Activated naive CD8-positive, alpha-beta T cell treated with anti-CD3 and anti-CD28 coated beads, Interleukin-2, amount 50 U/mL, for 24 hours (primary cell): ENCODE measurements around the gene NDUFS4.

Experiments
- ATAC-seq: fragments of 150-1000 bp; cut with Tn5 transposase; one replicate; pipeline ENCODE4 v1.10.0; 2021
- DNase-seq: peaks from one replicate; pipeline ENCODE4 v3.0.0; 2021
- H3K27ac Mint-ChIP-seq: one replicate; pipeline ENCODE4 v1.8.0; 2021; ENCODE audit warnings: mild to moderate bottlenecking, mixed read lengths
- H3K27me3 Mint-ChIP-seq: one replicate; pipeline ENCODE4 v1.8.0; 2021; ENCODE audit warnings: mixed read lengths
- H3K36me3 Mint-ChIP-seq: one replicate; pipeline ENCODE4 v1.8.0; 2021; ENCODE audit warnings: low read depth, mixed read lengths
- H3K4me1 Mint-ChIP-seq: one replicate; pipeline ENCODE4 v1.8.0; 2021; ENCODE audit warnings: mixed read lengths
- H3K4me3 Mint-ChIP-seq: one replicate; pipeline ENCODE4 v1.8.0; 2021; ENCODE audit warnings: mild to moderate bottlenecking, moderate library complexity, mixed read lengths
- H3K9me3 Mint-ChIP-seq: one replicate; pipeline ENCODE4 v1.8.0; 2021; ENCODE audit warnings: mixed read lengths

NDUFS4 gene

GRCh38 chr5:53555160-53555559 lies 5.3 kb upstream of the NDUFS4 start:
- H3K9me3 Mint-ChIP-seq = peaks cover 12% of the 10 kb centered on the region
- DNase-seq (no peak), ATAC-seq (no peak)
- no peaks in the 10 kb centered on the region for H3K4me1 Mint-ChIP-seq
- H3K36me3 Mint-ChIP-seq = no peaks in the 10 kb centered on the region
- H3K4me3 Mint-ChIP-seq = no peak overlapping the region
- H3K27ac Mint-ChIP-seq = no peak overlapping the region
- H3K27me3 Mint-ChIP-seq = peaks cover 36% of the 10 kb centered on the region

GRCh38 chr5:53556001-53556400 lies 4.4 kb upstream of the NDUFS4 start:
- Mint-ChIP-seq H3K9me3 (peaks cover 12% of the 10 kb centered on the region), H3K36me3 (no peaks in the 10 kb centered on the region), H3K4me1 (peaks cover 5% of the 10 kb centered on the region), H3K27me3 (peaks cover 36% of the 10 kb centered on the region), H3K4me3 (no peak overlapping the region), H3K27ac (no peak overlapping the region)
- DNase-seq = no peak
- ATAC-seq = no peak

GRCh38 chr5:53557386-53557785 lies 3.1 kb upstream of the NDUFS4 start:
- Mint-ChIP-seq H3K36me3 (peaks cover 3% of the 10 kb centered on the region), H3K27ac (no peak overlapping the region), H3K9me3 (peaks cover 12% of the 10 kb centered on the region), H3K4me3 (no peak overlapping the region), H3K27me3 (peaks cover 32% of the 10 kb centered on the region), H3K4me1 (peaks cover 17% of the 10 kb centered on the region)
- ATAC-seq = no peak
- no peak for DNase-seq

- no peak overlapping the region for H3K4me3 Mint-ChIP-seq
- H3K36me3 Mint-ChIP-seq = peaks cover 7% of the 10 kb centered on the region
- no peak for DNase-seq
- no peak overlapping the region for H3K27ac Mint-ChIP-seq
- H3K4me1 Mint-ChIP-seq = peaks cover 25% of the 10 kb centered on the region
- H3K27me3 Mint-ChIP-seq = peaks cover 29% of the 10 kb centered on the region
- no peak for ATAC-seq
- H3K9me3 Mint-ChIP-seq = peaks cover 12% of the 10 kb centered on the region
Measured at GRCh38 chr5:53558966-53559365, 1.5 kb upstream of the NDUFS4 start.

GRCh38 chr5:53560028-53560427 lies 411 bp upstream of the NDUFS4 start:
- peaks cover 12% of the 10 kb centered on the region for H3K9me3 Mint-ChIP-seq
- peak overlapping the region; percentile 97 for H3K27ac Mint-ChIP-seq
- peaks cover 21% of the 10 kb centered on the region for H3K27me3 Mint-ChIP-seq
- no peak for ATAC-seq
- DNase-seq = no peak
- peaks cover 33% of the 10 kb centered on the region for H3K4me1 Mint-ChIP-seq
- peak overlapping the region; percentile 99 for H3K4me3 Mint-ChIP-seq
- peaks cover 7% of the 10 kb centered on the region for H3K36me3 Mint-ChIP-seq

- Mint-ChIP-seq H3K9me3 (no peaks in the 10 kb centered on the region), H3K27ac (no peak overlapping the region), H3K36me3 (peaks cover 8% of the 10 kb centered on the region), H3K27me3 (no peaks in the 10 kb centered on the region), H3K4me3 (no peak overlapping the region), H3K4me1 (peaks cover 36% of the 10 kb centered on the region)
- DNase-seq (no peak), ATAC-seq (no peak)
Measured at GRCh38 chr5:53568401-53568800, 8.0 kb downstream of the NDUFS4 start.

- Mint-ChIP-seq H3K4me1 (peaks cover 35% of the 10 kb centered on the region), H3K27me3 (no peaks in the 10 kb centered on the region), H3K9me3 (no peaks in the 10 kb centered on the region), H3K36me3 (peaks cover 8% of the 10 kb centered on the region), H3K4me3 (no peak overlapping the region), H3K27ac (no peak overlapping the region)
- ATAC-seq (no peak), DNase-seq (no peak)
Measured at GRCh38 chr5:53568871-53569270, 8.4 kb downstream of the NDUFS4 start.

- Mint-ChIP-seq H3K4me1 (peaks cover 36% of the 10 kb centered on the region), H3K27me3 (no peaks in the 10 kb centered on the region), H3K27ac (no peak overlapping the region), H3K9me3 (no peaks in the 10 kb centered on the region), H3K36me3 (peaks cover 8% of the 10 kb centered on the region), H3K4me3 (no peak overlapping the region)
- ATAC-seq = no peak
- no peak for DNase-seq
Measured at GRCh38 chr5:53569453-53569852, 9.0 kb downstream of the NDUFS4 start.

GRCh38 chr5:53571403-53571802 lies 11.0 kb downstream of the NDUFS4 start:
- peaks cover 34% of the 10 kb centered on the region for H3K4me1 Mint-ChIP-seq

GRCh38 chr5:53575101-53575500 lies 14.7 kb downstream of the NDUFS4 start:
- H3K27me3 Mint-ChIP-seq = no peaks in the 10 kb centered on the region
- peaks cover 6% of the 10 kb centered on the region for H3K36me3 Mint-ChIP-seq
- ATAC-seq (no peak), DNase-seq (no peak)
- no peak overlapping the region for H3K27ac Mint-ChIP-seq
- no peak overlapping the region for H3K4me3 Mint-ChIP-seq
- H3K4me1 Mint-ChIP-seq = peaks cover 28% of the 10 kb centered on the region
- H3K9me3 Mint-ChIP-seq = no peaks in the 10 kb centered on the region

More at GRCh38 chr5:53571403-53571802, 11.0 kb downstream of the NDUFS4 start:
- Mint-ChIP-seq H3K4me3 (no peak overlapping the region), H3K9me3 (no peaks in the 10 kb centered on the region), H3K27ac (no peak overlapping the region), H3K27me3 (no peaks in the 10 kb centered on the region), H3K36me3 (peaks cover 8% of the 10 kb centered on the region)
- DNase-seq (no peak), ATAC-seq (no peak)

- no peaks in the 10 kb centered on the region for H3K27me3 Mint-ChIP-seq
- no peak overlapping the region for H3K27ac Mint-ChIP-seq
- H3K4me1 Mint-ChIP-seq = peaks cover 28% of the 10 kb centered on the region
- ATAC-seq (no peak), DNase-seq (no peak)
- no peak overlapping the region for H3K4me3 Mint-ChIP-seq
- peaks cover 6% of the 10 kb centered on the region for H3K36me3 Mint-ChIP-seq
- no peaks in the 10 kb centered on the region for H3K9me3 Mint-ChIP-seq
Measured at GRCh38 chr5:53575831-53576230, 15.4 kb downstream of the NDUFS4 start.

- no peak for ATAC-seq
- H3K9me3 Mint-ChIP-seq = no peaks in the 10 kb centered on the region
- no peak overlapping the region for H3K4me3 Mint-ChIP-seq
- H3K27ac Mint-ChIP-seq = no peak overlapping the region
- peaks cover 30% of the 10 kb centered on the region for H3K4me1 Mint-ChIP-seq
- no peak for DNase-seq
- no peaks in the 10 kb centered on the region for H3K27me3 Mint-ChIP-seq
- peaks cover 6% of the 10 kb centered on the region for H3K36me3 Mint-ChIP-seq
Measured at GRCh38 chr5:53576674-53577073, 16.2 kb downstream of the NDUFS4 start.

GRCh38 chr5:53578854-53579253 lies 18.4 kb downstream of the NDUFS4 start:
- no peaks in the 10 kb centered on the region for H3K27me3 Mint-ChIP-seq
- H3K27ac Mint-ChIP-seq = no peak overlapping the region
- H3K4me3 Mint-ChIP-seq = no peak overlapping the region
- peaks cover 22% of the 10 kb centered on the region for H3K4me1 Mint-ChIP-seq
- no peak for DNase-seq
- ATAC-seq = no peak
- peaks cover 7% of the 10 kb centered on the region for H3K36me3 Mint-ChIP-seq
- no peaks in the 10 kb centered on the region for H3K9me3 Mint-ChIP-seq

- H3K27ac Mint-ChIP-seq = no peak overlapping the region
- H3K9me3 Mint-ChIP-seq = no peaks in the 10 kb centered on the region
- no peaks in the 10 kb centered on the region for H3K27me3 Mint-ChIP-seq
- peaks cover 16% of the 10 kb centered on the region for H3K4me1 Mint-ChIP-seq
- no peak for DNase-seq
- ATAC-seq = no peak
- no peak overlapping the region for H3K4me3 Mint-ChIP-seq
- H3K36me3 Mint-ChIP-seq = peaks cover 16% of the 10 kb centered on the region
Measured at GRCh38 chr5:53580547-53580946, 20.1 kb downstream of the NDUFS4 start.

- H3K4me3 Mint-ChIP-seq = no peak overlapping the region
- no peak for ATAC-seq
- H3K27ac Mint-ChIP-seq = no peak overlapping the region
- peaks cover 16% of the 10 kb centered on the region for H3K36me3 Mint-ChIP-seq
- H3K9me3 Mint-ChIP-seq = no peaks in the 10 kb centered on the region
- no peak for DNase-seq
- peaks cover 10% of the 10 kb centered on the region for H3K4me1 Mint-ChIP-seq
- H3K27me3 Mint-ChIP-seq = no peaks in the 10 kb centered on the region
Measured at GRCh38 chr5:53582225-53582624, 21.8 kb downstream of the NDUFS4 start.

GRCh38 chr5:53590759-53591158 lies 30.3 kb downstream of the NDUFS4 start:
- H3K4me3 Mint-ChIP-seq = no peak overlapping the region
- H3K27ac Mint-ChIP-seq = no peak overlapping the region
- DNase-seq (no peak), ATAC-seq (no peak)
- no peaks in the 10 kb centered on the region for H3K9me3 Mint-ChIP-seq
- H3K36me3 Mint-ChIP-seq = peaks cover 5% of the 10 kb centered on the region
- H3K27me3 Mint-ChIP-seq = no peaks in the 10 kb centered on the region
- H3K4me1 Mint-ChIP-seq = peaks cover 42% of the 10 kb centered on the region
